Measurements from ENCODE around the gene SLC16A12. TPM values are rescaled to one million over a fixed set of nuclear protein-coding genes. Genes with fewer than 3 reads are reported as not detected.

Gene SLC16A12
- total RNA-seq, 1 experiment from 2014 or later, result 10.9 TPM

DNA sequence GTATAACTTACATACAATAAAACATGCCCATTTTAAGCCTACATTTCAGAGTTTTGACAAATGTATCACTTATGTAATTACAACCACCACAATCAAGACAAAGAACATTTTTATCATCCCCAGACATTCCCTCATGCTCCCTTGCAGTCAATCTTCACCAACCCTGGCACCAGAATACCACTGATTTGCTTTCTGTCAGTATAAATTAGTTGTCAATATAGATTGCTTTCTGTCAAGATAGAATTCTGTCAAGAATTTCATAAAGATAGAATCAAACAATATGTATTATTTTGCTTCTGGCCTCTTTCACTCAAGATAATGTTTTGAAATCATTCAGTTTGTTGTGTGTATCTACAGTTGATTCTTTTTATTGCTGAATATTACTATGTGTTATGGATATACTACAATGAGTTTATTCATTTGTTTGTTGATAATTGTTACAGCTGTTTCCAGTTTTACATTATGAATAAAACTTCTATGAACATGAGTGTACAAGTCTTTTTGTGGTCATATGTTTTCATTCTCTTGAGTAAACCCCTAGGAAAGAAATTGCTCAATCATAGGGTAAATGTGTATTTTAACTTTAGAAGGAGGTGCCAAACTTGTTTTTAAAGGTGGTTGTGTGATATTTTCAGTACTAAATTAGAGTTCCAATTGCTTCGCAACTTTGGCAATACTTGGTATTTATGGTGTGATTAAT, 64.1 kb downstream of the SLC16A12 start:
- TF ChIP-seq, protein P1, sequence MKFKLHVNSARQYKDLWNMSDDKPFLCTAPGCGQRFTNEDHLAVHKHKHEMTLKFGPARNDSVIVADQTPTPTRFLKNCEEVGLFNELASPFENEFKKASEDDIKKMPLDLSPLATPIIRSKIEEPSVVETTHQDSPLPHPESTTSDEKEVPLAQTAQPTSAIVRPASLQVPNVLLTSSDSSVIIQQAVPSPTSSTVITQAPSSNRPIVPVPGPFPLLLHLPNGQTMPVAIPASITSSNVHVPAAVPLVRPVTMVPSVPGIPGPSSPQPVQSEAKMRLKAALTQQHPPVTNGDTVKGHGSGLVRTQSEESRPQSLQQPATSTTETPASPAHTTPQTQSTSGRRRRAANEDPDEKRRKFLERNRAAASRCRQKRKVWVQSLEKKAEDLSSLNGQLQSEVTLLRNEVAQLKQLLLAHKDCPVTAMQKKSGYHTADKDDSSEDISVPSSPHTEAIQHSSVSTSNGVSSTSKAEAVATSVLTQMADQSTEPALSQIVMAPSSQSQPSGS (CRISPR knock-in tag; IDR thresholded peaks at IDR 0.05; ENCODE audit: borderline replicate concordance, low read depth), result no peak
- TF ChIP-seq TEAD4 (CRISPR knock-in tag; IDR thresholded peaks at IDR 0.05), result no peak
- TF ChIP-seq, protein P2, sequence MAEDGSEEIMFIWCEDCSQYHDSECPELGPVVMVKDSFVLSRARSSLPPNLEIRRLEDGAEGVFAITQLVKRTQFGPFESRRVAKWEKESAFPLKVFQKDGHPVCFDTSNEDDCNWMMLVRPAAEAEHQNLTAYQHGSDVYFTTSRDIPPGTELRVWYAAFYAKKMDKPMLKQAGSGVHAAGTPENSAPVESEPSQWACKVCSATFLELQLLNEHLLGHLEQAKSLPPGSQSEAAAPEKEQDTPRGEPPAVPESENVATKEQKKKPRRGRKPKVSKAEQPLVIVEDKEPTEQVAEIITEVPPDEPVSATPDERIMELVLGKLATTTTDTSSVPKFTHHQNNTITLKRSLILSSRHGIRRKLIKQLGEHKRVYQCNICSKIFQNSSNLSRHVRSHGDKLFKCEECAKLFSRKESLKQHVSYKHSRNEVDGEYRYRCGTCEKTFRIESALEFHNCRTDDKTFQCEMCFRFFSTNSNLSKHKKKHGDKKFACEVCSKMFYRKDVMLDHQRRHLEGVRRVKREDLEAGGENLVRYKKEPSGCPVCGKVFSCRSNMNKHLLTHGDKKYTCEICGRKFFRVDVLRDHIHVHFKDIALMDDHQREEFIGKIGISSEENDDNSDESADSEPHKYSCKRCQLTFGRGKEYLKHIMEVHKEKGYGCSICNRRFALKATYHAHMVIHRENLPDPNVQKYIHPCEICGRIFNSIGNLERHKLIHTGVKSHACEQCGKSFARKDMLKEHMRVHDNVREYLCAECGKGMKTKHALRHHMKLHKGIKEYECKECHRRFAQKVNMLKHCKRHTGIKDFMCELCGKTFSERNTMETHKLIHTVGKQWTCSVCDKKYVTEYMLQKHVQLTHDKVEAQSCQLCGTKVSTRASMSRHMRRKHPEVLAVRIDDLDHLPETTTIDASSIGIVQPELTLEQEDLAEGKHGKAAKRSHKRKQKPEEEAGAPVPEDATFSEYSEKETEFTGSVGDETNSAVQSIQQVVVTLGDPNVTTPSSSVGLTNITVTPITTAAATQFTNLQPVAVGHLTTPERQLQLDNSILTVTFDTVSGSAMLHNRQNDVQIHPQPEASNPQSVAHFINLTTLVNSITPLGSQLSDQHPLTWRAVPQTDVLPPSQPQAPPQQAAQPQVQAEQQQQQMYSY (CRISPR knock-in tag; IDR thresholded peaks at IDR 0.05), result no peak
- no peak for TF ChIP-seq SMAD4 (CRISPR knock-in tag; IDR thresholded peaks at IDR 0.05)
- TF ChIP-seq, protein P3, sequence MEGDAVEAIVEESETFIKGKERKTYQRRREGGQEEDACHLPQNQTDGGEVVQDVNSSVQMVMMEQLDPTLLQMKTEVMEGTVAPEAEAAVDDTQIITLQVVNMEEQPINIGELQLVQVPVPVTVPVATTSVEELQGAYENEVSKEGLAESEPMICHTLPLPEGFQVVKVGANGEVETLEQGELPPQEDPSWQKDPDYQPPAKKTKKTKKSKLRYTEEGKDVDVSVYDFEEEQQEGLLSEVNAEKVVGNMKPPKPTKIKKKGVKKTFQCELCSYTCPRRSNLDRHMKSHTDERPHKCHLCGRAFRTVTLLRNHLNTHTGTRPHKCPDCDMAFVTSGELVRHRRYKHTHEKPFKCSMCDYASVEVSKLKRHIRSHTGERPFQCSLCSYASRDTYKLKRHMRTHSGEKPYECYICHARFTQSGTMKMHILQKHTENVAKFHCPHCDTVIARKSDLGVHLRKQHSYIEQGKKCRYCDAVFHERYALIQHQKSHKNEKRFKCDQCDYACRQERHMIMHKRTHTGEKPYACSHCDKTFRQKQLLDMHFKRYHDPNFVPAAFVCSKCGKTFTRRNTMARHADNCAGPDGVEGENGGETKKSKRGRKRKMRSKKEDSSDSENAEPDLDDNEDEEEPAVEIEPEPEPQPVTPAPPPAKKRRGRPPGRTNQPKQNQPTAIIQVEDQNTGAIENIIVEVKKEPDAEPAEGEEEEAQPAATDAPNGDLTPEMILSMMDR (IDR thresholded peaks at IDR 0.05), result no peak
- no peak for TF ChIP-seq JUN (CRISPR knock-in tag; IDR thresholded peaks at IDR 0.05)
- no peak for TF ChIP-seq GABPB1 (CRISPR knock-in tag; IDR thresholded peaks at IDR 0.05)
- no peak for TF ChIP-seq ZNF263 (CRISPR knock-in tag; IDR thresholded peaks at IDR 0.05; ENCODE audit: low read depth)
- TF ChIP-seq, protein P4, sequence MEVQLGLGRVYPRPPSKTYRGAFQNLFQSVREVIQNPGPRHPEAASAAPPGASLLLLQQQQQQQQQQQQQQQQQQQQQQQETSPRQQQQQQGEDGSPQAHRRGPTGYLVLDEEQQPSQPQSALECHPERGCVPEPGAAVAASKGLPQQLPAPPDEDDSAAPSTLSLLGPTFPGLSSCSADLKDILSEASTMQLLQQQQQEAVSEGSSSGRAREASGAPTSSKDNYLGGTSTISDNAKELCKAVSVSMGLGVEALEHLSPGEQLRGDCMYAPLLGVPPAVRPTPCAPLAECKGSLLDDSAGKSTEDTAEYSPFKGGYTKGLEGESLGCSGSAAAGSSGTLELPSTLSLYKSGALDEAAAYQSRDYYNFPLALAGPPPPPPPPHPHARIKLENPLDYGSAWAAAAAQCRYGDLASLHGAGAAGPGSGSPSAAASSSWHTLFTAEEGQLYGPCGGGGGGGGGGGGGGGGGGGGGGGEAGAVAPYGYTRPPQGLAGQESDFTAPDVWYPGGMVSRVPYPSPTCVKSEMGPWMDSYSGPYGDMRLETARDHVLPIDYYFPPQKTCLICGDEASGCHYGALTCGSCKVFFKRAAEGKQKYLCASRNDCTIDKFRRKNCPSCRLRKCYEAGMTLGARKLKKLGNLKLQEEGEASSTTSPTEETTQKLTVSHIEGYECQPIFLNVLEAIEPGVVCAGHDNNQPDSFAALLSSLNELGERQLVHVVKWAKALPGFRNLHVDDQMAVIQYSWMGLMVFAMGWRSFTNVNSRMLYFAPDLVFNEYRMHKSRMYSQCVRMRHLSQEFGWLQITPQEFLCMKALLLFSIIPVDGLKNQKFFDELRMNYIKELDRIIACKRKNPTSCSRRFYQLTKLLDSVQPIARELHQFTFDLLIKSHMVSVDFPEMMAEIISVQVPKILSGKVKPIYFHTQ (CRISPR knock-in tag; IDR thresholded peaks at IDR 0.05), result no peak
- no peak for TF ChIP-seq MYBL2 (CRISPR knock-in tag; IDR thresholded peaks at IDR 0.05)
- ATAC-seq (no peak), DNase-seq (ENCODE audit: low spot score) (no peak)
- ChIA-PET POLR2A (no interaction called here), CTCF (interaction anchor here (0.6 kb wide), 1 partner anchor 91 kb away, joined by 3 read pairs; no protein-coding TSS in a partner anchor)
- H3K9me3 Mint-ChIP-seq, result no peaks in the 10 kb centered on the region
- H3K4me3 Mint-ChIP-seq, result no peak overlapping the region
- H3K27me3 Mint-ChIP-seq (ENCODE audit: low read depth), result no peaks in the 10 kb centered on the region
- peaks cover 36% of the 10 kb centered on the region for H3K4me1 Mint-ChIP-seq
- no peaks in the 10 kb centered on the region for H3K36me3 Mint-ChIP-seq
- no peak overlapping the region for H3K27ac Mint-ChIP-seq

DNA sequence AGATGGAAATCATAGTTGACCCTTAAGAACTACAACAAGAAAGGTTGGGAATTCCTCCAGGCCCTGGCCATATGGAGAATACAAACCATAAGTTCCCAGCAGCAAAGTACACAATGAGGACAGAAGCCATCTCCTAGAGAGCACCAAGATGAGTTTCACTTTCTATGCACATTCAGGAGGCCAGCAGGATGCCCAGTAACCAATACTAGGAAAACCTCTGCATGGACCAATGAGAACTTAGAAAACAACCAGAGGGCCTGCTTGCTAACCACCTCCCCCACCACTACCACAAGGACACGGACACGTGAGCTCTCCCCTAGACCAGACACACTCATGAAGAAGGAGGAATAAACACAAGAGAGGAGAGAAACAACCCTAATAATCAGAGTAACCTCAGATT, 64.8 kb downstream of the SLC16A12 start:
- peak; percentile 42 for ATAC-seq
- peaks cover 30% of the 10 kb centered on the region for H3K4me1 Mint-ChIP-seq
- no peak overlapping the region for H3K4me3 Mint-ChIP-seq
- no peaks in the 10 kb centered on the region for H3K9me3 Mint-ChIP-seq
- TF ChIP-seq, protein P5, sequence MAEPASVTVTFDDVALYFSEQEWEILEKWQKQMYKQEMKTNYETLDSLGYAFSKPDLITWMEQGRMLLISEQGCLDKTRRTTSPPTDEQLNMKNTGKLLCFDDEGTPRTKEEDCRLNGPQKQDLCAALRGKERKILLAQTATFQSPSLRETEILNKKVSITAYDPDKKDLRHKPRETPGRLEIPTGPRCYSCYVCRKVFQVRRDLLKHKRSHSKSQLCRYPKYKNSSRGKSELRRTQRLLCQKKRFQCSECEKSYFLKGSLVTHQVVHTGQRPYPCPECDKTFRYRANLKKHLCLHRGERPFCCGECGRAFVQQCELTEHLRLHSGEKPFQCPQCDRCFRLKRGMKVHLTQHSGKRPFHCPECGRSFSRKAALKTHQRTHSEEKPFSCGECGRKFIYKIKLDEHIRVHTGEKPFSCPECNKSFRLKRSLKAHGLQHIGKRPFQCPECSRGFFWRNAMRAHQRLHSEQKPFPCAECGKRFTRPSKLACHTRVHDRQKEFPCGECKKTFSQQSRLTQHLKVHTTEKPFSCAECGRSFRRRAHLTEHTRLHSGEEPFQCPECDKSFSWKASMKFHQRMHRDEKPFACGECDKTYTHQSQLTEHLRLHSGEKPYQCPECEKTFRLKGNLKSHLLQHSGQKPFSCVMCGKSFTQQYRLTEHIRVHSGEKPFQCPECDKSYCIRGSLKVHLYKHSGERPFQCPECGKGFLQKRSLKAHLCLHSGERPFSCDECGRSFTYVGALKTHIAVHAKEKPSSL (CRISPR knock-in tag; conservative IDR thresholded peaks at IDR 0.05), result no peak
- H3K27me3 Mint-ChIP-seq (ENCODE audit: low read depth), result no peaks in the 10 kb centered on the region
- CTCF ChIA-PET, result interaction anchor here (0.6 kb wide), 1 partner anchor 92 kb away, joined by 3 read pairs; no protein-coding TSS in a partner anchor
- DNase-seq (ENCODE audit: low spot score), result no peak
- H3K36me3 Mint-ChIP-seq, result no peaks in the 10 kb centered on the region
- POLR2A ChIA-PET, result no interaction called here
- H3K27ac Mint-ChIP-seq, result no peak overlapping the region
